NCI-H1694 treated with DMSO at 0.1 percent for 48 hours (cell line): ENCODE measurements around the gene NOTCH3.

Experiments used
- DNase-seq: peaks from one replicate; lab custom pipeline; 2025; lab: John Stamatoyannopoulos, UW

The NOTCH3 gene

DNA sequence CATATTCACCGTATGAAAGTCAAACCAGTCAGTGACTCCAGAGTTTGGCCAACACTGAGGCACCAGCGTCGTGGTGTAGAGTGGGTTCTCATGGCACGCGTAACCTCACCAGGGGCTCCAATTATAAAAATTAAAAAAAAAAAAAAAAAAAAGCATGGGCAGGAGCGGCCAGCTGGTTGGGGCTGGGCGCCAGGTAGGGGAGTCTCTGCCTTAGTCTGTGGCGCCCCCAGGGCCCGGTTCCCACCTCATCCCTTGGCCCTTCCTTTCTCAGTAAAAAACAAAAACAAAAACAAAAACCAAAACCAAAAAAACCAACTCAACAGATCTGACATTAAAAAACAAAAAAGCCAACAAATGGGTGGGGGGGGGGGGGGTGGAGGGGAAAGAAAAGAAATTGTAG lies 36.1 kb upstream of the NOTCH3 start:
- no peak for DNase-seq

DNA sequence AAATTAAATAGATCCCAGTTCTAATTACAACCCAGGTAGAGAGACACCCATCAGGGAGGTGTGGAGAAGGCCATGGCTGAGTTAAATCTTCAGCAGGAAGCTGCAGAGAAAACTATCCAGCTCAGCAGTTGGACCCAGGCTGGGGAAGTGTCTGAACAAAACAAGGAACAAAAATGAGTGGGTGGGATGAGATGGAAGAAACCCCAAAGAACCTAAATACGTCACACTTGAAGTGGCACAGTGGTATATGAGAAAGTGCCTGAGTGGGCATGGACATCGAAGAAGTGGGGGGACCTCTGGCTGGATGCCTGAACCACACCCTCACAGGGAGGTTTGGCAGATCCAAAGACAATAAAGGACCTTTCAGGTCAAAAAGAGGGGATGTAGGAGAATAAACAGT lies 35.0 kb upstream of the NOTCH3 start:
- no peak for DNase-seq

DNA sequence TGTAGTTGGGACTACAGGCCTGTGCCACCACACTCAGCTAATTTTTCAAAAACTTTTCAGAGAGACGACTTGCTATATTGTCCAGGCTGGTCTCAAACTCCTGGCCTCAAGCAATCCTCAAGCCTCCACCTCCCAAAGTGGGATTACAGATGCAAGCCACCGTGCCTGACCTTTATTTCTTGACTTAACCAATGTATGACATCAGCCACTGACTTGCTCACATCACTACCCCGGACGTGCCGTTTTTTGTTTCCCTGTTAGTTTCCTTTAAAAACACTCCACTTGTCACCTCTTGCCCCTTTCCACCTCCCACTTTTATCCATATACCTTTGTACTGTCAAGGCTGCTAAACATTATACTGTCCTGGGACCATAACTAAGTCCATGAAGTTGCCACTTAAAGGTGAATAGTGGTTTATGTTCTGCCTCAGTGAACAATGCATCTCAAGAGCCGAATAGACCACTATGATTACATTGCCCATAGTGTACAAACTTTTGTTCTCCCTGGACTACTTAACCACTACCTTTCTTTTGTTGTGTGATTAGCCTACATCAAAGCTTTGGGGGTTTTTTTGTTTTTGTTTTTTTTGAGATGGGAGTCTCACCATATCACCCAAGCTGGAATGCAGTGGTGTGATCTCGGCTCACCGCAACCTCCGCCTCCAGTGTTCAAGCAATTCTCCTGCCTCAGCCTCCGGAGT lies 33.8 kb upstream of the NOTCH3 start:
- no peak for DNase-seq

DNA sequence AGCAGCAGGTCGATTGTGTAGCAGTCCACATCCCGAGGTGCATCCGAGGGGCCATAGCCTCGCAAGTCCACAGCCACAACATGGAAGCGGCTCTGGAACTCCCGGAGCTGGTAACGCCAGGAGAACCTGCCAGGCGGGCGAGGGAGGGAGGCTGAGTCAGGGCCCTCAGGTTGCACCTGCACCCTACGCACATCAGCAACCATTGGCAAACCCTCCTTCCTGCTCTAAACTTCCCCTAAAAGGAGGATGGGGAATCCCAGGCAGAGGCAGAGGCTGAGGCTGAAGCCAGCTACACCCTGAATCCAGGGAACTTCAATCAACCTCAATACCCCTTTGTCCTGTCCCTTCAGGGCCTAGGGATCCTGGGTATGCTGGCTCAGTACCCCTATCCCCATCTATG lies 30.5 kb upstream of the NOTCH3 start:
- DNase-seq = no peak

DNA sequence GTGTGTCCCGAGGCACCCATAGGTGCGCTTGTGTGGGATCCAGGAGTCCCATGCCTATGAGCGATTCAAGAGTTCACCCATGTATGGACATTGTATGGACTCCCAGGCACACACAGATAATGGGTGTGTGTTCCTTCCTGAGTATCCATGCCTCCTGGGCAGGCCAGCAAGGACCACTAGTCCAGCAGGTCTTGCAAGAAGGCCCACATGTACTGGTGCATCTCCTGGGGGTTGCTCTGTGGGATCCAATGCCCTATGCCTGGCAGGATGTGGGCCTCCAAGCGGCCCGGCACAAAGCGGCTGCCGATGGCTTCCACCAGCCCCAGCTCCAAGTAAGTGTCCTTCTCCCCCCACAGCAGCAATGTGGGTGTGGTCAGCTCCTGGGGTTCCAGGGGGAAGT lies 26.5 kb upstream of the NOTCH3 start:
- no peak for DNase-seq

DNA sequence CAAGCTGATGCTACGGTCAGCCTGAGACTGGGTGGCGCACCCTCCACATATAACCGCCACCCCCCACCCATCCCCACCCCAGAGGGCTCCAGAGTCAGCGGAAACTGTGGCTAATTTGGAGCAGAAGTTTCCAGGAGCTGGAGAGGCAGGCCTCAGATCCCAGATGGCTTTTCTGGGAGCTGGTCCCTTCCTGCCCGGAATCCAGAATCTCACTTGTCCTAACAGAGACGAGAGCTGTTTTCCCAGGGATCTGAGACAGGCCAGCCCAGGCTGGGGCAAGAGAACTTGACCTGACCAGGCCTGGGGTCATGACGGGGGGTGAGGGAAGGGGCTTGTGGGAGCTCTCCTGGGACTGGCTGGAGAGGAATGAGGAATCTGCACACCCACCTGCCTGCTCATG lies 25.0 kb upstream of the NOTCH3 start:
- DNase-seq = no peak

DNA sequence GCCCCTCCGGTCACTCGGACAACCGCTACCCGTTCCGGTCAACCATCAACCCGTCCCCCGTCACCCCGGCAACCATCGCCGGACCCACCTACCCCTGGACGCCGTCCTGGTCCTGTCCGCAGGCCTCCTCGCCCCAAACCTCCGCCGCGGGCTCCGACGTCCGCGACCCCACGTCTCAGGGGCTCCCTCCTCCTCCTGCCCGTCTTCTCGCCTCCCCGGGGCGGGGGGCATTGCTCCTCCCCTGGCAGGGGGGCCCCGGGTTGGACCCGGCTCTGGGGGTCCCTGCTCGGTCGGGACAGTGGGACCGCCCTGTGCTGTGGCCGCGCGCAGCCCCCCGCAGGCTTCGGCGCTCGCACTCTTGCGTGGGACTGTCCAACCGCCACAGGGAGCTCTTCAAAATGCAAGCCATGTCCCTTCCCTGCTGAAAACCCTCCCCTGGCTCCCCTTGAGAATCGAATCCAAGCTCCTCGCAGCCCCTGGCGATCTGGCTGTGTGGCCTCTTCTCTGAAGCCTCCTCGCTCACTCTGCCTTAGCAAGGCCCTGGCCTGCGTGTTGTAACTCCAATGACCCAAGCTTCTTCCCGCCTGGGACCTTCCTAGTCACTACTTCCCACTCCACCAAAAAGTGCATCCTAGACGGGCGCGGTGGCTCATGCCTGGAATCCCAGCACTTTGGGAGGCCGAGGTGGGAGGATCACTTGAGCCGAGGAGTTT lies 23.0 kb upstream of the NOTCH3 start:
- no peak for DNase-seq

DNA sequence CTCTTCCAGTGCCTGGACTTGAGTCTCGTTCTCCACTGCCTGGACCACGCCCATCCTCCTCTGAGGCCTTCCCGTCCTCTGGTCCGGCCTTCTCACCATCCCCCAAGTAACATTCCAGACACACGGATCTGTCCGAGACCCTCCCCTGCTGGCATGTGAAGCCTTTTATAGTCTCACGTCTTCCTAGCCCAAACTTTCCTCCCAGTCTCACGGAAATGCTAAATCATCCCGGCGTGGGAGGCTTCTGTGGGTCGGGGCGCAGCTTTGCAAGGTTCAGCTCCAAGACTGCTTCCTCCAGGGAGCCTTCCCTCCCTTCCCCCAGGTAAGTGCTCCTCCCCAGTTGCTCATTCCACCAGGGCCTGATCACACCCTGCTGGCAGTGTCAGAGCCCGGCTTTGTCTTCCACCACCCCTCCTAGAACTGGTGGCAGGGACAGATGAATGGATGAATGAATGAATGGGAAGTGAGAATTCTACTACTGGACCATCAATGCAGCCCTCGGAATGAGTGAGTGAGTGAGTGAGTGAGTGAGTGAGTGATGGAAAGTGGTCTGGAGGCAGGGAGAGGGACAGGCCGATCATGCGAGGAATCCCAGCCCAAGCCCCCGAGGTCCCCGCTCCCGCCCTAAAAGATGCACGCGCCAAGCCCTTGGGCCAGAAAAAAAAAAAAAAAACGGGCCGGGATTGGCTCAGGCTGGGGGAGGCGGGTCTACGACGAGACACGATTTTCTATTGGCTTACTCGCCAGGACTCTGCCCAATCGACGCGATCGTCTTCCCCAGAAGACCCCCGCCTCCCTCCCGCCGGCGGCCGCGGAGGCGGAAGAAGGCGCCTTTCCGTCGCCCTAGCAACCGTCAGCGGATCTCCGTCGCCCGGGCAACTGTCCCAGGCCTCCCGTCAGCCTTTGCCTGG lies 22.2 kb upstream of the NOTCH3 start:
- peak; percentile 91 for DNase-seq

DNA sequence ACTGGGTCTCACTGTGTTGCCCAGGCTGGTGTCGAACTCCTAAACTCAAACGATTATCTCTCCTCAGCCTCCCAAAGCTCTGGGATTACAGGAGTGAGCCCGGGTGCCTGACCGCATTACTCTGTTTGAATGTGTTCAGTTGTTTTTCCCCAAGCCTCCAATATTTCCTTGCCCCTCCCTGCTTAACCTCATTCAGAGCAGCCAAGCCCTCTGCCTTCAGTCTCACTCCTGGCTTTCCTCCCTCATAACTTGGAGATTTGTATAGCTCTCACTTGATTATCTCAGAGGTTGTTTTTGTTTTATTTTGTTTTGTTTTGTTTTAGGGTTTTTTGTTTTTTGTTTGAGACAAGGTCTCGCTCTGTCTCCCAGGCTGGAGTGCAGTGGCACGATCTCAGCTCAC lies 20.0 kb upstream of the NOTCH3 start:
- no peak for DNase-seq

DNA sequence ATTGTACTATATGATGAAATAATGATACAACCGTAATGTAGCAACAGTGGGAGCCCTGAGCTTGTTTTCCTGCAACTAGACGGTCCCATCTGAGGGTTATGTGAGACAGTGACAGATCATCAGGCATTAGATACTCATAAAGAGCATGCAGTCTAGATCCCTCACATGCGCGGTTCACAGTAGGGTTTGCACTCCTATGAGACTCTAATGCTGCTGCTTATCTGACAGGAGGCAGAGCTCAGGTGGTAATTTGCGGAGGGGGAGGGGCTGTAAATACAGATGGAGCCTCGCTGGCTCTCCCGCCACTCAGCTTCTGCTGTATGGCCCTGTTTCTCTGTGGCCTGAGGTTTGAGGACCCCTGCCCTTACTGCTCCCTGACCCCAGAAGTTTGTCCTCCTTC lies 17.7 kb upstream of the NOTCH3 start:
- DNase-seq = no peak

DNA sequence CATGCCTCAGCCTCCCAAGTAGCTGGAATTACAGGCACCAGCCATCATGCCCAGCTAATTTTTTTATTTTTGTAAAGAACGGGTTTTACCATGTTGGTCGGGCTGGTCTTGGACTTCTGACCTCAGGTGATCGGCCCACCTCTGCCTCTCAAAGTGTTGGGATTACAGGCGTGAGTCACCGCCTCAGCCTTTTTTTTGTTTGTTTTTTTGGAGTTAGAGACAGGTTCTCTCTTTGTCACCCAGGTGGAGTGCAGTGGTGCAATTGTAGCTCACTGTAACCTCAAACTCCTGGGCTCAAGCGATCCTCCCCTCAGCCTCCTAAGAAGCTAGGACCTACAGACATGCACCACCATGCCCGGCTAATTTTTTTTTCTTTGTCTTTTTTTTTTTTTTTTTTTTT lies 15.6 kb upstream of the NOTCH3 start:
- no peak for DNase-seq

DNA sequence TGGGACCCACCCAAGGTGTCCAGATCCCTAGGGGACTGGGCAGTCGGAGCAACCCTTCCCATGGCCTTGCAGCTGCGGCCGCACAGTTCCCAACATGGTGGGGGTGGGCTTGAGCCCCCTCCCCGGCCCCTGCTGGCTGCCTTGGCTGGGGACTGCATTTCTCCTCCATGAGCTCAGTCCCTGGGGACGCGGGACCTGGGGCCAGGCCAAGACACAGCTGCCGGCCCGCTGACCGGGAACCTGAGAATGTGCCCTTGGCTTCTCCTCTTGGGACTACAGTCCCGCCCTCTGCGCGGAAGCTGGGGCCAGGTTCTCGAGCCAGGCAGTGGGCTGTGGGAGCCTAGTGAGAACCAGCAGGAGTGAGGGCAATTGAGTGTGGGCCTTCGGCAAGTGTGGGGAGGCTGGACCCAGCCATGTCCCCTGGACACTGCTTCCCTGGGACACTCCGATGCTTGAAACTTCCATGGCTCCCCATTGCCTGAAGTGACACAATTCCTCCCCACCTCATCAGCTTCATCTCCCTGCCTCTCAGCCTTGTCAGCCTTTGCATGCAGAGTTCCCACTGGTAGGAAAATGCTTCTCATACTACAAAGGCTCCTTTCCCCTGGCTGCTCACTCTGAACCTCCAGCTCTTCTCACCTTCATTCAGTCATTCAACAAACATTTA lies 13.1 kb upstream of the NOTCH3 start:
- DNase-seq = no peak

DNA sequence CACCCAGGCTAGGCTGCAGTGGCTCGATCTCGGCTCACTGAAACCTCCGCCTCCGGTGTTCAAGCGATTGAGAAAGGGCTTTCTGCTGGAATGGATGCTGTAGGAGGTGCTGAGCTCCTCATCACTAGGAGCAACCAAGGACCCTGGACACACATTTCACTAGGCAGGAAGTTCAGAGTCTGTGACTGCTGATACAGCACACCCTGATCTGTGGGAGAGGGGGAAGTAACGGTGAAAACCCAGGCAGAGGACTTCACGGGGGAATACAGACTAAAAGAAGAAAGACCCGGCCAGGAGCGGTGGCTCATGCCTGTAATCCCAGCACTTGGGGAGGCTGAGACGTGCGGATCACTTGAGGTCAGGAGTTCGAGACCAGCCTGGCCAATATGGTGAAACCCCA lies 11.9 kb upstream of the NOTCH3 start:
- no peak for DNase-seq

DNA sequence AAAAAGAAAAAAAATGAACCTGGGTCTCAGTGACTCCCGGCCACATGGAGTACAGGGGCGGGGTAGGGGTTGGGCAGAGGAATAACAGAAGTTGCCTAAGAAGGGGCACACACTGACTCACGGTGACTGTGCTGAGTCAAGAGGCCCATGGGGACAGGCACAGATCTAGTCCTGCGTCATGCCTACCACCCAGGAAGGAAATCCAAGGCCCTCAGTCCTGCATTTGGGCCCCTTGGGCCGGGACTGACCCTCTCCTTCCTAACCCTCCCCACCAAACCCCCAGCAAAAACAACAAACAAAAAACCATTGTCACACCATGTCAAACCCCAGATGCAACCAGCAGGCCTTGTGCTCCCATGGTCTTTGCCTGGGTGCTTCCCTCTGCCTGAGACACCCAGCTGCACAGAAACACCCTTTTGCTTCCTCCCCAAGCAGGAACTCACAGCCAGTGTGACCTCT lies 9.6 kb upstream of the NOTCH3 start:
- no peak for DNase-seq

DNA sequence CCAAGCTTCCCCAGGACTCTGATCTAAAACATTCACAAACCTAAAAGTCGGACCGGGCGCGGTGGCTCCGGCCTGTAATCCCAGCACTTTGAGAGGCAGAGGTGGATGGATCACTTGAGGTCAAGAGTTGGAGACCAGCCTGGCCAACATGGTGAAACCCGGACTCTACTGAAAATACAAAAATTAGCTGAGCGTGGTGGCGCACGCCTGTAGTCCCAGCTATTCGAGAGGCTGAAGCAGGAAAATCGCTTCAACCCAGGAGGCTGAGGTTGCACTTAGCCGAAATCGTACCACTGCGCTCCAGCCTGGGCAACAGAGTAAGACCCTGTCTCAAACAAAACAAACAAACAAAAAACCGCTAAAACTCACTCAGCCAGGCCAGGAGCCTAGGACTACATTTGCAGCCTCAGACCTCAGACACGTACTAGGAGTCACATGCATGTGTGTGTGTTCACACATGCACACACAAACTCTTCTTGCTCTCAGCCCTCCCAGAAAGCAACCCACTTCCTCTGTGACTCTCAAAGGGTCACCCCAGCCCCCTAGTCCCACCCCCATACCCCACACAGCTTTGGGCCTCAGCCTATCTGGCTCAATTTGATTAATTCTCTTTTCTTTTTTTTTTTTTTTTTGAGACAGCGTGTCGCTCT lies 704 bp upstream of the NOTCH3 start:
- no peak for DNase-seq

DNA sequence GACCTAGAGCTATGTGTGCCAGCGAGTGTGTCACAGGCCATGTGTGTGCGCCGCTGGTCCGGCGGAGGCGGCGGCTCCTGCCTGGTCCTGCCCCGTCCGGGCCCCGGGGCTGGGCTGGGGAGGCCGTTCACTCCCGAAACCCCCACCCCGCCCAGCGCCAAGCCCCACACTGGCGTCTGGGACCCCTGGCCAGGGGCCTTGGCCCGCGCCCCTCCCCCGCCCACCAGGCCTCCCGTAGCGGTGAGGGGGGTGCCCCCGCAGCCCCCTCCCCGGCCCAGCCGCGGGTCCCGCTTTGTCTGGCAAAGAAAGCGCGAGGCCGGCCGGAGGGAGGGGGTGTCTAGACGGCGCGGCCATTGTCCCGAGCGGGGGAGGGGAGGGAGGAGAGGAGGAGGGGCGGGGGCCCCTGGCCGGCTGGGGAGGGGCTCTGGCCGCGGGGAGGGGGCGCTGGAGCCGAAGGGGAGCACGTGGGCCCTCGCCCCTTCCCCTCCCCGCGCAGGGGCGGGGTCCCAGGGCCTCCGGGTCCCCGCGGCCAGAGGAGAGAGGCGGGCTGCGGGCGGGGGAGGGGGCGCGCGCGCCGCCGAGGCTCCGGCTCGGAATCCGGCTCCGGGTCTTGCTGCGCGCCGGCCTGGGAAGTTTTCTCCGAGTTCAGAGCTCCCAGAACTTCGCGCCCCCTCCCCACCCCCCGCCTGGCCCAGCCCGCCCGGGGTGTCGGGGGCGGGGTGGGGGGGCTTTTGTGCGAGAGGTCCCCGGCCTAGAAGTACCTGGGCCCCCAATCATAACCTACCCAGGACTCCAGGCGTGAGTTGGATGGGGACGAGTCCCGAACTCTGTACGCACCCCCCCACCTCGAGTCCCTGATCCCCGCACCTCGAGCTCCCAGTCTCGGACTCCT lies 888 bp downstream of the NOTCH3 start:
- no peak for DNase-seq

DNA sequence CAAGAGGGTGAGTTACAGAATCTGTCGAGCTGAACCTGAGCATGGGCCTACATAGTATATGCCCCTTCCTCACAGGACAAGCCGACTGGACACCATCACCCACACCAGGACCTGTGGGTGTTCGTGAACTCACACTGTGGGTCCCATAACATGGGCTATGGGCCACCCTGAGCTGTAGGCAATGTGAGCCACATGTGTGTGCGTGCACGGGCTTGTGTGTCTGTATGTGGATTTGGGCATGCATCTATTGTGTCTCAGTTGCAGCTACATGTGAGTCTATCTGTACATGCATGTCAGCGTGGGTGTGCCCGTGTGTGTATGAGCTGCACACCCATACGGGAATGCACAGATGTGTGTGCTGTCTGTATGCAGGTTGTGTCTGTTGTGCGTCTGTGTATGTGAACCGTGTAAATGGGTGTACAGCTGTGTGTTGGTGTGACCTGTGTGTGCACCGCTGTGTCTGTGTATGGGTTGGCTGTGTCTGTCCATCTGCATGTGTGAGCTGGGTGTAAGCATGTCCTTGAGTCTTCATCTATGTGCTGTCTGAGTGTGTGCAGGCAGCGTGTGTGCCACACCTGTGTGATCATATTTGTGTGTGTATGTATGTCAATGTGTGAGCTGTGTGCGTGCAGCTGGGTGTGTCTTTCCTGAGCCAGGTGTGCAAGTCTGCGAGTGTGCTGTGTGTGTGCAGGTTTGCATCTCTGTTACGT lies 1.7 kb downstream of the NOTCH3 start:
- no peak for DNase-seq

DNA sequence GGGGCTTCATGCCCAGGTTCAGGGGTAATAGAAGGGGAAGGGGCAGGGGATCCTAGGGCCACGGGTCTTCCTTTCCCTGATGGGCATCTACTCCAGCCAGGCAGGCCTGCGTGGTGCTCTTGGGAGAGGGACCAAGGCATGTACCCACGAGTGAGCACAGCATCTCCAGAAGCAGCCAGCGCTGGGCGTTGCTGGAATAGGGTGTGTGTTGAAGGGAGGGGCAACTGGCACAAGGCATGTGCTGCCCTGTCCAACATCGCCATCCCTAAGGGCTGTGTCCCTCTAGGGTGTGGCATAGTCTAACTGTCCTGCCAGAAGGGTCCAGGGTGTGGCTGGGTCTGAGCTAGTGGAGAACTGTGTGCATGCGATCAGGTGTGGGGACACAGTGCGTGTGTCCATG lies 2.9 kb downstream of the NOTCH3 start:
- DNase-seq = no peak

DNA sequence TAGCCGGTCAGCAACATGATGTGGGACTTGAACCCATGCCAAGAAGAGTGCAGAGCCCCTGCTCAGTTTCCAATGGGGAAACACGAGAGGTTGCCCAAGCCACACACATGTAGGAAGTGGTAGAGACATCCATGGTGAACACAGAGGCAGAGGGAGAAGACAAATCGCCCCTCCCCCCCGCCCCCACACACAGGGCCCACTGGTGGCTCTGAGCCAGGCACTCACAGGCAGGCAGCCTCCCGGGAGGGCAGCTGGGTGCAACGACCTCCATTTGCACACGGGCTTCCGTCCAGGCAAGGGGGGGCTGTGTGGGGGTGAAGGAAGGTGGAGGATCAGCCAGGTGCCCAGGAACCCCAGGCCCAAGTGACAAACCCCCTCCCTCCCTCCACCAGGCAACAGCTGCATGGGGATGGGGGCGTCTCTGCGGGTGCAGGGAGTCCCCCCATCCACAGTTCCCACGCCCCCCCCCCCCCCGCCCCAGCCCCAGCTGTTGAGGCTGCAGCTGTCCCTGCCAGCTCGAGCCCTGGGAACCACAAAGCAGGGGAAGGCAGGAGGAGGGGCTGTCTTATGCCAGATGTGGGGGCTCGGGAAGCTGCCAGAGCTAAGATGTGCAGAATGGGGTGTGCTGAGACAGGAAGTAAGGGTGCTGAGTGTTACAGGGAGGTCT lies 3.4 kb downstream of the NOTCH3 start:
- no peak for DNase-seq
